IMR-90 (cell line): Measurements from ENCODE around the gene ABCA3.

Experiments
- BHLHE40 ChIP-seq: fragments of 150-350 bp; IDR thresholded peaks from 2 replicates; pipeline ENCODE4 v1.6.1; 2016; ENCODE audit warnings: mild to moderate bottlenecking, low read depth, low read length
- CHD1 ChIP-seq: IDR thresholded peaks from 2 replicates; pipeline ENCODE4 v1.6.1; 2012; ENCODE audit warnings: low read depth, low read length, improper control_type of control experiment
- CTCF ChIP-seq: conservative IDR thresholded peaks from 2 replicates; pipeline ENCODE4 v1.5.1; 2012; ENCODE audit warnings: mild to moderate bottlenecking, low read depth, low read length, improper control_type of control experiment
- ELK1 ChIP-seq: fragments of 150-350 bp; IDR thresholded peaks from 2 replicates; pipeline ENCODE4 v1.6.1; 2016; ENCODE audit warnings: low read depth, mild to moderate bottlenecking, low read length, moderate library complexity, borderline replicate concordance
- FOS ChIP-seq: fragments of 150-350 bp; IDR thresholded peaks from 2 replicates; pipeline ENCODE4 v1.6.1; 2016; ENCODE audit warnings: low read depth, low read length
- MAFK ChIP-seq: IDR thresholded peaks from 2 replicates; pipeline ENCODE4 v1.6.1; 2012; ENCODE audit warnings: low read depth, low read length, improper control_type of control experiment
- MXI1 ChIP-seq: IDR thresholded peaks from 2 replicates; pipeline ENCODE4 v1.6.1; 2012; ENCODE audit warnings: low read depth, mild to moderate bottlenecking, low read length, moderate library complexity, borderline replicate concordance
- POLR2A ChIP-seq: IDR thresholded peaks from 2 replicates; pipeline ENCODE4 v1.6.1; 2012; ENCODE audit warnings: mild to moderate bottlenecking, low read depth, low read length
- RFX5 ChIP-seq: IDR thresholded peaks from 2 replicates; pipeline ENCODE4 v1.8.0; 2012; ENCODE audit warnings: low read depth, mild to moderate bottlenecking, low read length, moderate library complexity
- SMC3 ChIP-seq: fragments of 150-350 bp; IDR thresholded peaks from 2 replicates; pipeline ENCODE4 v1.6.1; 2016; ENCODE audit warnings: low read depth, mild to moderate bottlenecking, antibody characterized with exemption, low read length, moderate library complexity
- USF2 ChIP-seq: fragments of 150-350 bp; IDR thresholded peaks from 2 replicates; pipeline ENCODE4 v1.6.1; 2017; ENCODE audit warnings: mild to moderate bottlenecking, antibody characterized with exemption, low read length, low read depth

GRCh38 chr16:2329532-2329931 lies 11.0 kb downstream of the ABCA3 start:
- TF ChIP-seq CTCF, result no peak
- TF ChIP-seq POLR2A, result no peak
- no peak for TF ChIP-seq BHLHE40
- no peak for TF ChIP-seq MXI1
- TF ChIP-seq USF2, result no peak
- TF ChIP-seq ELK1, result no peak
- TF ChIP-seq SMC3, result no peak
- TF ChIP-seq CHD1, result no peak
- TF ChIP-seq MAFK, result no peak
- no peak for TF ChIP-seq RFX5
- TF ChIP-seq FOS, result no peak
